Fibroblast of skin of right biceps (primary cell): ENCODE data around the gene UST.
"Not testable (repeated sequence)": the region's sequence is repeated elsewhere in the genome, so short reads cannot be mapped to it uniquely, and the experiment has no call there.

ENCODE experiments used
- DNase-seq: peaks from one replicate; pipeline ENCODE4 v3.0.0-alpha.2; 2013

UST gene

DNA sequence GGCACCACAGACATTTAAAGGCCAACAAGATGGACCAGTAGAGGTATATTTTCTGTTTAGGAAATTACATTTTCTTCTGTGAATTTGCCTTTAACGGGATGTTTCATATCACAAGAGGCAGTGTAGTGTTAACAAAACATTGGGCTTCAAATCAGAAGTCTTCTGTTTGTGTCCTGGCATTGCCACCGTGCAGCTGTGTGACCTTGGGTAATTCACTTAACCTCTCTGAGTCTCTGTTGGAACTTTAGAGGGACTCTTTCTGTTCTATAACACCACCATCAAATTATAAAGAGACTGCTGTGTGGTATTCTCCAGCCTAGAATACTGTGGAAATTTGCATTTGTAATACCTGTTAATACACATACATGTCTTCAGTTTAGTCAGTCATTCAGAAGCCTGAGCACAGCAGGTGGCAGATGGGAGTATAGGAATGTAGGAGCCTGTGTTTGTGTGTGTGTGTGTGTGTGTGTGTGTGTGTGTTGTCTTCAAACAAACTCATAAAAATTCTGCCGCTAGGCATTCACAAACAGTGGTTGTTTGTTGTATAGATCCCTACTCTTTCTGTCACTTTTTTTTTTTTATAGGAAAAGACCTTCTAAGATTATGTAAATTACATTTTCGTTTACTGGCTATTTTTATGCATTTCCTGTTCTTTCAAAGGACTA lies 22.6 kb downstream of the UST start:
- DNase-seq: no peak

DNA sequence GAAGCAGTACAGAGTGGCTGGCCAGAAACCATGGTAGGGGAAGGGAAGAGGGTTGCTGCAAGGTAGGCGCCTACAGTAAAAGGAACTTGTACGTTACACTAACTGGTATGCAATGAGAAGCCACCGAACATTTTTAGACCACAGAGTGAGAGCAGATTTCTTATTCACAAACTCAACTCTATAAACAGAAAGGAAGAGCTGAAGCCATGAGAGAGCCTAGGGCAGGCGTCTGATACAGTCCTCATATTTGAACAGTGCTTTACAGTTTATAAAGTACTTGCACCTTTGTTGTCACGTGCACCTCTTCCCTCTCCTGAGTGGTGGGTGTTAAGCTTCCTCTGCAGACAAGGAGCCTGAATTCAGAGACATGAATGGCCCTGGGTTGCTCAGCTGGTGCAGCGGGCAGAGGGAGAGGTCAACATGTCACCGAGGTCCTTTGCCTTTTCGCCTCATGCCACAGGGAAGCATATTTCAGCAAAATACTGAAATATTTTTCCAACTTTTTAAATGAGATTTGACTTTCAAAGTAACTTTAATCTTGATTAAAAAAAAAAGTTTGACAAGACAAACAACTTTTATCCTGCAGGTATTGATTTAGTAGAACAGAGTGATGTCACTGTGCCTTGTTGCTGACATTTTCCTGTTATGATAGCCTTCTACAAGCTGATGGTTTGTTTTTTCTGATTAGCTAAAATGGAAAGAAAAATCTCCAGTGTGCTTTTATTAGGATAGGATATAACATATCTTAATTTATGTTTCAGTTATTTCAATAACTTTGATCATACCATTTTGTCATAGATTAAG lies 23.8 kb downstream of the UST start:
- no peak for DNase-seq

DNA sequence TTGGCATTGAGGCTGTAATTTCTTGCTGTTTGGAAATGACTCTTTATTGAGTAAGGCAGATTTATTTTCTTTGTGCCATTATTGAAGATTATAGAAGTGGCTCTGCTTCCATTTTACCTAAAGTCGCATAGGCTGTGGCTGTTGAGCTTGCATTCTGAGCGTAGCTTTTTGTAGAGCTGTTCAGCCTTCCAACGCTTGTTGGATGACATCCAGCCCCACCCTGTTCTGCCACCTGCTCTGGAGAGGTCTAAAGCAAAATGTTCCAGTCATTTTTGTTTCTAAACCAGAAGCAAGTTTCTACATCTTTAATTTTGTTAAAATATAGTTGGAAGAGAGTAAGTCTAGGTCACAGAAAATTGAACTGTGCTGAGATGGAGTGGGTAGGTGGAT lies 24.4 kb downstream of the UST start:
- no peak for DNase-seq

DNA sequence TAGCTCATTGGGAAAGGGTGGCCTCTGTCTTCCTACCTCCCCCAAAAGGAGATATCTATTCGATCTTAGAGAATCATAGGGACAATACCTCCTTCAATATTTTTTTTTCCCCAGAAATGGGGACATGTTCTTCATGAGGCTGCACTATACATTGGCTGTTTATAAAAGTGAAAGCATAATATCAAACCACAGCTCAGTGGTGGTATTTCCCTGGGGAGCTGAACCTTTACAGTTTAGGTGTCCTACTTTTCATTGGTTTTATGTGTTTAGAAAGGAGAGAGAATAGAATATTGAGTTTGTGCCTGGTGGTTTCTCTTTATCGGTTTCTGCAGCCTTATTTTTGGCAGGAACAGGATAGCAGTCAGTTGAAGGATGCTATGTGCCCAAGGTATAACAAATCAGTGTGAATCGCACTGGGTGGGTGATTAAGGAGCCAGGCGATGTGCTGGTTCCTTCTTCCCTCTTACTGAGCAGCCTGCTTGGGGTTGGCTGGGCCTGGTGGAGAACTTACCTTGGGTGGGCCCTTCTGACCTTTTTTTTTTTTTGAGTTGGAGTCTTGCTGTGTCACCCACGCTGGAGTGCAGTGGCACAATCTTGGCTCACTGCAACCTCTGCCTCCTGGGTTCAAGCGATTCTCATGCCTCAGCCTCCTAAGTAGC lies 25.2 kb downstream of the UST start:
- DNase-seq: no peak

DNA sequence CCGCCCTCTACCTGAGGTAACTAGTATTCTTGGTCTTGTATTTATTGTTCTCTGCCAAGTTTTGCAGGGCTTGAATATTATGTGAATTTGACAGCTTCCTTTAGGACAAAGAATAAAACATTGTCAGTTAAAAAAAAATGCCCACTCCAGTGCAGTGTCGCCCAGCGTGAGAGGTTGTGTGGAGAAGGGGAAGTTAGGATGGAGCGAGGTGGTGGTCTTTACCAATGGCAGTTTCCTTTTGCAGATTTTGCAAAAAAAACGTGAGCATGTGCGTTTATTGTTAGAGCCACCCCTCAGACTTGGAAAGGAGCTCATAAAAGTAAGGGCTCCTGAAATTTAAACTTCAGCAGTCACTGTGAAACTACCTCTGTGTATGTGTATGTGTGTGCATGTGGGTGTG lies 28.3 kb downstream of the UST start:
- no peak for DNase-seq

DNA sequence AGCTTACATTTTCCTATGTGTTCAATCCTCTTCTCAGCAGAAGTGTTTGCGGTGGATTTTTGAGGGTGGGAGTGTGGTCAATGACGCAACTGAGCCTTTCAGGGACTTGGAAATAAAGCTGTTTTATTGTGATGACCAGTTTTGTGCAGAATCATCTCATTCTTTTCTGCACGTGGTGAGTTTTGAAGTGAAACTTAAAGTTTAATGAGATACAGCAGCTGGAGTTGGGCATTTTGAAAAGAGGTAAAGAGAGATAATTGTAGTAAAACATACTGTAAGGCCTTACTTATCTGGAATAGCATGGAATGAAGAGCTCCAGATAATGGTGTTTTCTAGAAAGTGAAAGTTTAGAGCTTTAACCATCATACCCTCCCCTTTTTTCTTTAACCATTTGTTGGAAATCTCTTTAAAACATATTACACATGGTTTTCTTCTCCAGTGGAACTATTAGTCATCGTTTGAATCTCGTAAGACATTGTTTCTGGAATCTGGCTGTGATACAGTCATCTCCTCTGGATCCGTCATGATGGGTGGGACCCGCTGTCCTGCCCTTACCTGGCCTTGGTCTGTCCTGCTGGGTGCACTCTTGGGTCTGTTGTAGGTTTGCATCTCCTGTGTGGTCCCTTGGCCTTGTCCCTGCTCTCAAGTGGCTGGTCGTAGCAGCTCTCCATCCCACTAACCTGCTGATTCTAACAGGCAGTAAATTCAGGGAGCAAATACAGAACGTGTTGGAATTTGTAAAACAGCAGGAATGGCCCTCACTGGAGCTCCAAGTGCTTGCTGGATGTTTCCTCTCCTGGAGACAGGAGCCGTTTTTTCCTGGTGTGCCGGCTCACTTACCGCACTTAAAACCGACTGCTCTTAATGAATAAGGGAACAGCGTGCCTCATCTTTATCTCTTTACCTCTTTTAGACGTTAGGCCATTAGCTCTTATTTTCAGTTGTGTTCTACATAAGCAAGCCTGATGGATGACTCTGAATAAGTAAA lies 29.8 kb downstream of the UST start:
- DNase-seq: peak; percentile 77

DNA sequence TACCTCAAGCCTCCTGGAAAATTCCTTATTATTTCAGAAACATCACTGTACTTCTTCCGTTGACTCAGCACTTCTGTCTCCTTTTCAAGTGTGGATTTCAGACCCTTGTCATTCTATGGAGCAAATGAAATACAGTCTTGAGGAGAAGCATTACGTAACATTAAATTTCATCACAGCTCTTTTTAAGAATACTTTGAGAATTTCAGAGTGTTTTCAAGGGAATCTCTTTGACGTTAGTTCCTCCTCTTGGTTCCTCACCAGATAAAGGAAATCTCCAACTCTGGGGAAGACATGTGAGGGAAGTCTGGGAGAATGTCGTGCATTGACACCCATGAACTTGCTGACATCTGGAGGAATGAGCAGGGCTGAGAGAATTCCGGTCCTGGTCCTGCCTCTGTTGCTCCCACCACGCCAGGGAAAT lies 32.3 kb downstream of the UST start:
- DNase-seq: peak; percentile 54

DNA sequence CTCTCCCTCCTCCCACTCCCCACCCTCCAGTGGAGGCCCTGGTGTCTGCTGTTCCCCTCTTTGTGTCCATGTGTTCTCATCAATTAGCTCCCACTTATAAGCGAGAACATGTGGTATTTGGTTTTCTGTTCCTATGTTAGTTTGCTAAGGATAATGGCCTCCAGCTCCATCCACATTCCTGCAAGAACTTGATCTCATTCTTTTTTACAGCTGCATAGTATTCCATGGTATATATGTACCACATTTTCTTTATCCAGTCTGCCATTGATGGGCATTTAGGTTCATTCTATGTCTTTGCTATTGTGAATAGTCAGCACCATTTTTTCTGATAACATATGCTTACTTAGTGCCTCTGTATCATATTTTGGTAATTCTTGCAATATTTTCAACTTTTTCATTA lies 33.6 kb downstream of the UST start:
- DNase-seq: not testable (repeated sequence)

DNA sequence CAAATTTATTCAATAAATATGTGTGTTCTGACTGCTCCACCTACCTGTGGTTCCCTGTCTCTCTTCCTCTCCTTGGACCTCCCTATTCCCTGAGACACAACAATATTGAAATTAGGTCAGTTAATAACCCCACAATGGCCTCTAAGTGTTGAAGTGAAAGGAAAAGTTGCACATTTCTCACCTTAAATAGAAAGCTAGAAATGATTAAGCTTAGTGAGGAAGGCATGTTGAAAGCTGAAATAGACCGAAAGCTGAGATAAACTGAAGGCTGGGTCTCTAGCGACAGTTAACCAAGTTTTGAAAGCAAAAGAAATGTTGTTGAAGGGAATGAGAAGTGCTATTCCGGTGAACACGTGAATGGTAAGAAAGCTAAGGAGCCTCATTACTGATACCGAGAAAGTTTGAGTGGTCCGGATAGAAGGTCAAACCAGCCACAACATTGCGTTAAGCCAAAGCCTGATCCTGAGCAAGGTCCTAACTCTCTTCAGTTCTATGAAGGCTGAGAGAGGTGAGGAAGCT lies 34.1 kb downstream of the UST start:
- DNase-seq: no peak

DNA sequence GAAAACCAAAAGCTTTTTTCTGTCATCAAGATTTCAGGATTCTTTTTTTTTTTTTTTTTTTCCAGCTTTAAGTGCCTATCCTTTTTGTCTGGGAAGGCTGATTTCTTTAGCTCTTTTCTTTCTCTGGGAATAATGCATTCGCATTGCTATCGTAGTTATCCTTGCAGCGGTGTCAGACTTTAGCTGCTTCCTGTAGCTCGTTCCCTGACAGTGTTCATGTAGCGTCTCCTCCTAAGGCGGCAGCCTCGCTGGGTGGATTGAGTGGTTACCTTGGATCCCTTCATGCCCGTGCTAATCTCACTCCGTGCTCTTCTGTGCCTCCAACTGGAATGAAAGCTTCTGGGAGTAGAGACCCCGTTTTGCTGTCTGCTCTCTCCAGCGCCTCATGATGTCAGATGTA lies 43.1 kb downstream of the UST start:
- DNase-seq: no peak

DNA sequence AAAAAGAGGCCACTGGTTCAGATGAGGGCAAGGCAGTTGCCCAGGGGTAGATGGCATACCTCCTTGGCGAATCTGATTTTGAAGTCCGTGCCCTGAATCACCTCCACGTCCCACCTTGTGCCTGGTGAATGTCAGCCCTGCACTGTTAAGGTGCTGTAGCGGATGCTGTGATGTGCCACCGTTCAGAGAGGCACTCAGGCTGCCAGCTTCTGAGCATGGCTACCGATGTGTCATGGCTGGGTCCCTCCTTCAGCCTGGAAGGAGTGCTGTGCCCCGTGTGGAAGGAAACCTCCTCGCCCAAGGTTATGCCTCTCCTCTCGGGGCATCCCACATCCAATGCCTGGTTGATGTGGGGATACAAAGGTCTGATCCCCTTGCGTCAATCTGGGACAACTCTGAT lies 43.6 kb downstream of the UST start:
- DNase-seq: no peak

DNA sequence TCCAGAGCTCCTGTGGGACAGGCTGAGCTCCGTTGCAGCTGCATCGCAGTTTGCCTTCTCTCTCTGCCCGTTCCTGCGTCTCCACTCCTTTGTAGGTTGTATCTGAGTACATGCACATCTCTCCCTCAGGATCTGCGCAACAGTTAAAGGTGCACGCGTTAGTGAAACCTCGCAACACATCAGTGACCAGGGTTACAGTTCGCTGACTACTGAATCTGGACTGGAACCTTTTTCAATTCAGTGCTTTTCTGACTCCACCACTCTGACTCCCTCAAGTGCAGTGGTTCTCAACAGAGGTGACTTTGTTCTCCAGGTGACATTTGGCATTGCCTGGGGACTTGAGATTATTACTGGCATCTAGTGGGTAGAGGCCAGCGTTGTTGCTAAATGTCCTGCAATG lies 44.0 kb downstream of the UST start:
- DNase-seq: no peak

DNA sequence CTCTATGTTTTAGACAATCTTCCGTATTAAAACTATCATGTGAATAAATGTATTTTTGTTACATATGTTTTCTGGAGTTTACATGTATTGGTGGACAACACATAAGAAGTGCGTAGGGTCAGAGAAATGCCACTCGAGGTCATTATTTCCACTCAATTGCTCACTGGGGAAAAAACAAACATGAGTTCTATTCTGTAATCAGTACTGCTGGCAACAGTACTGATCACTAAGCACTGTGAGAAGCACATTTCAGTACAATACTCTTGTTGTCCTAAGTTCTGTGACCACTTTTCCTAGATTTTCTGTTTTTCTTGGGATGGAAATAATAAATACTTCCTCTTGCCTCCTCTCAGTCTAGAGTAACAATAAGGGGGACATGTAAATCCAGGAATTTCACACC lies 44.5 kb downstream of the UST start:
- DNase-seq: no peak

DNA sequence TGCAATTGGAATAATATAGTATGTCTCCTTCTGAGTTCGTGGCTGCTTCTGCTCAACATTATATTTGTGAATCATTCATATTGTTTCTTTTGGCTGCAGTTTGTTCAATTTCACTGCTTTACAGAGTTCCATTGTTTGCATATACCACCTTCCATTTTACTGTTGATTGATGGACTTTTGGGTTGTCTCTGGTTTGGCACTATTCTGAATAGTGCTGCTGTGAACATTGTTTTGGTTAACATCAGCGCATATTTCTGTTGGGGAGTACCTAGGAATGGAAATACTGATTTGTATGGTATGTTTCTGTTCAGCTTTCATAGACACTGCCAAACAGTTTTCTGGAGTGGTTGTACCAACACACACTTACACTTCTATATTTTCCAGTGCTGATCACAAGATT lies 46.9 kb downstream of the UST start:
- peak; percentile 21 for DNase-seq

DNA sequence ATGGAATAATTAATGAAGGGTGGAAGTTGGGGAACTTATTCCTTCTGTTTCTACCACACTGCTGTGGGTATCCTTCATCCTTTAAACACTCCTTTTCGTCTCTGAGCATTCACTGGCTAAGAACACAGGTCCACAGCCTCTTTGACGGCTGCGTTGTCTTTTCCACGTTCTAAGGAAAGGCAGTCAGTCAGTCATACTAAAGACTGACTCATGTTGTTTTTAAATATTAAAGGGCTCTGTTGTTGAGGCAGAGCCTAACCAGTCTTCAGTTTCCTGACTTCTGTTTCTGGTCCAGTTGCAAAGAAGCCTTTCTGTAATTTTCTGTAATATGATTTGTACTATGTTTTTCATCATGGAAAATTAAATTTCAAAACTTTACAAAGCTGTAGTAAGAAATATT lies 48.0 kb downstream of the UST start:
- no peak for DNase-seq

DNA sequence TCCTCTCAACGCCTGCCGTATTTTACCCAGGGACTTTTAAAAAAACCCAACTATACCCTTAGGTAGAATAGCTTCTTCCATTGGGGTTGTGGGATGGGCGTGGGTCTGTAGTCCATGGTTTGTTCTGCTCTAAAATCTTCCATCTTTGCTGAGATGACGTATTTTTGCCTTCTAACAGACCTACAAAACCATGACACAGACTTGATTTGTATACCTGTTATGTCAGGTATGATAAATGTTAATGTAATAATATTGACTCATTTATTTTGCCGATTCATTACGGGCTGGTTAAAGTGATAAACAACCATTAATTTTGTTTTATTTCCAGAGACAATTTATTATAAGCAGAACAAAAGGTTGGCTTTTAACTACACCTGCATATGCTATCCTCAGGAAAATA lies 48.7 kb downstream of the UST start:
- DNase-seq: no peak

DNA sequence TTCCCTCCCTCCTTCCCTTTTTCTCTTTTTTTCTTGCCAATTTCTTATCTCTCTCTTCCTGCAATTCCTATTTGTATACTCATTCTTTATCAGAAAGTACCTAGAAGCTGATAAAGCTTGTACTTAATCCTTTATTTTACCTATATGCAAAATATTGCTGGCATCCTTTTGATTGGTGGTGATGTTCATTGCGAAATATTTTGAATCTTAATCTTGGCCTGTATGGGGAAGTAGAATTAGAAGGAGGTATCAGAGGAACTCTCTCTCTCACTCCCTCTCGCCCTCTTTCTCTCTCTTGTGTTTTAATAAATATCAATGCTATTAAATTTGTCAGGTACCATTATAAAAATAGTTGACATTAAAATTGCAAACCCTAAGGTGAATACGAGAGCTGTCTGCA lies 52.8 kb downstream of the UST start:
- DNase-seq: no peak

DNA sequence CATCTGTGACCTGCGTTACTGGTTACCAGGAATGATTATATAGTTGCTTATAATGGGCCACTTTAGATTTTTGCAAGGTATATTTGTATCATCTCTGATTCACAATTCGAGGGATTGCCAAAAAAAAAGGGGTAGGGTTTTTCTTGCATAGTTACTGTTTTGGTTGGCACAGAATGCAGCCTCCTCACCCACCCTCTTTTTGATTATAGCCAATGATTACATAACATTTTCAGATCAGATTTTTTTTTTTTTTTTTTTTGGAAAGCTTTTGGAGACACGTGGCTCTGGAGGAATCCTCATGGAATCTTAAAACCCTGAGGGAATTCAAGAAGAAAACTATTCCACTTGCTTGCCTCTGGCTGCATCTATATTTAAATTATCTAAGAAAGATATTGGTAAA lies 53.7 kb downstream of the UST start:
- peak; percentile 60 for DNase-seq

DNA sequence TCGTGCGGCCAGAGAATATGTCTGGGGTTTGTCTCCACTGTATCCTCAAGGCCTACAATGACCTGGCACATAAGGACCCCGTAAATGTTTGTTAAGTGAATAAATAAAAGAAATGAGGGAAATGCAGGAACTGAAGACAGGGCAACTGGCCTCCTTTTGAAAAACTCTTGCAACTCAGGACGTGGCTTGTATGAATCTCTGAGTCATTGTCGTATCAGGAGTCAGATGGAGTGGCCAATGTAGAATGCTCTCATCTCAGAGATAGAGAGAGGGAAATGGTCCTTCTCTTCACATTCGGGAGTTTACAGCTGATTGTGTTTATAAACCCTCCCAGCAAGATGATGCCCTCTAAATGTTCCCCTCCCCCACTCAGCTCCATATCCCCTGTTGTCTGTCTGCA lies 57.1 kb downstream of the UST start:
- DNase-seq: peak; percentile 25

DNA sequence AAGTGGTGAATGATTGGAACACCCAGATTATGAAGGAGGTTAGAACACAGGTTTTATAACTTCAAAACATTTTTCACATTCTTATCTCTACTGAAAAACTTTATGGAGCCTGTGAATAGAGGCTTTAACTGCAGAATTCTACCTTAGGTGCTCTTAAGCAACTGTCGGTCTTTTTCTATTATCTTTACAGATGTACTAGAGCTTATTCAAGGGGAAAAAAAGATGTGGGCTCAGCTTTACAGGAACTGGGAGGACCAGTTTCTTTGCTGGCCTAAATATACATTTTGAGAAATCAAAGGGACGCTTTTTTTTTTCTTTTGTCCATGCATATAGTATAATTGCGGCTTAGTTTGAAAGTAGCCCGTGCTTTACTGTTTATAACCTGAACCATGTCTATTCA lies 58.9 kb downstream of the UST start:
- DNase-seq: no peak

DNA sequence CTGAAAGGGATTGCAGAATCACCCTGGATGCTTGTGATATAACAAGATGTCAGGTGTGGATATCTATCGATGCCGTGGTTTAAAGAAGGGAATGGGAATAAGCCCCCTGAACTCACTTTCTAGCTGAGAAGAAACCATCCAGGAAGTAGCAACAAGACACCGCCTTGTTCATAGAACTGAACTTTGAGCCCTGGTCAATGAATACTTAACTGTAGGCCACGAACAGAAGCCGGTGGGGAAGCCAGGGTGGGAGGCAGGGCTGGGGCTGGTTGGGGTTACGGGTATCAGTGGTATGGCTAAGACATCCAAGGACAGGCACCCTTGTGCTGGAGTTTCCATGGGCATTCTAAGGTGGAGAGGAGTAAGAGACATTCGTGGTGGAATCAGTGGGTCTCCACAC lies 61.0 kb downstream of the UST start:
- no peak for DNase-seq

DNA sequence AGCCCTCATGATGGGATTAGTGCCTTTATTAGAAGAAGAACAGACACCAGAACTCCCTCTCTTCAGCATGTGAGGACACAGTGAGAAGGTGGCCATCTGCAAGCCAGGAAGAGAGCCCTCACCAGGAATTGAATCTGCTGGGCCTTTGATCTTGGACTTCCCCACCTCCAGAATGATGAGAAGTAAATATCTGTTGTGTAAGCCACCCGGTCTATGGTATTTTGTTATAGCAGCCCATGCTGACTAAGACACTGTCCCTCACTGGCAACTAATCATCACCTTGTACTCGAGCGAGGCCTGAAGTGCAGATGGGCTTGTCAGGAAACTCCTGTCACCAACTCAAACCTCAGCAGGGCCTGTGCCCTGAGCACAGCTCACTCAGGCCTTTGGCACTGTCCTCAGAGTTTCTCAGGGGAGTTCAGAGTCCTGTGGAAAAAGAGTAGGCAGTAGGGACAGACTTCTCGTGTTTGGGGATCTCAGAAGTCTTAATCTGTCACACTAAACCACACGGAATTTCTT lies 62.0 kb downstream of the UST start:
- no peak for DNase-seq

DNA sequence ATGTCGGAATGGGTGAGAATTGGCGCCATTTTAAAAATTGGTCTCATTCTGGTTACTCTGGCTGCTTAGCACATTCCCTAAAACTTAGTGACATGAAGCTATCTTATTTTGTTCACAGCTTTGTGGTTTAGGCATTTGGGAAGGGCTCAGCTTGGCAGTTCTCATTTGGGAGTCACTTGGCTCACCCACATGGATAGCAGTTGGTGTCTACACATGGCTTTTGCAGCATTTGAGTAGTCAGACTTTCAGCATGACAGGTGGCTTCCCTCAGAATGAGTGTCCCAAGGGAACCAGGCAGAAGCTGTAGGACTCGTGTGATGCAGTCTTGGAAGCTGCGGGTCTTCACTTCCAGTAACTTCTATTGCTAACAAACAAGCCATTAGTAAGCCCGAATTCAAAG lies 64.6 kb downstream of the UST start:
- DNase-seq: no peak
